Measurements from ENCODE around the gene CEP152.

The CEP152 gene

DNA sequence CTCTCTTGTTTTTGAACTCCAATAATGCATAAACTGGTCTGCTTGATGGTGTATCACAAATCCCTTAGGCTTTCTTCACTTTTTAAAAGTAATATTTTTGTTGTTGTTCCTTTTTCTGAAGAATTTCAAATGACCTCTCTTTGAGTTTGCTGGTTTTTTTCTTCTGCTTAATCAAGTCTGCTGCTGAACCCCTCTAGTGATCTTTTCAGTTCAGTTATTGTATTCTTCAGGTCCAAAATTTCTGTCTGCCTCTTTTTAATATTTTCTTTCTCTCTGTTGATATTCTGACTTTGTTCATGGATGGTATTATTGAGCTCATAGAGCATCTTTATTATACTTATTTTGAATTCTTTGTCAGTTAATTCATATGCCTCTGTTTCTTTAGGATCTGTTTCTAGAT is 21.8 kb upstream of the CEP152 start:
- DNase-seq (ENCODE audit: low read depth) = no peak
- no peak overlapping the region for H3K4me3 ChIP-seq (ENCODE audit: control insufficient read depth, low read depth, low read length)
- TF ChIP-seq, protein P1, sequence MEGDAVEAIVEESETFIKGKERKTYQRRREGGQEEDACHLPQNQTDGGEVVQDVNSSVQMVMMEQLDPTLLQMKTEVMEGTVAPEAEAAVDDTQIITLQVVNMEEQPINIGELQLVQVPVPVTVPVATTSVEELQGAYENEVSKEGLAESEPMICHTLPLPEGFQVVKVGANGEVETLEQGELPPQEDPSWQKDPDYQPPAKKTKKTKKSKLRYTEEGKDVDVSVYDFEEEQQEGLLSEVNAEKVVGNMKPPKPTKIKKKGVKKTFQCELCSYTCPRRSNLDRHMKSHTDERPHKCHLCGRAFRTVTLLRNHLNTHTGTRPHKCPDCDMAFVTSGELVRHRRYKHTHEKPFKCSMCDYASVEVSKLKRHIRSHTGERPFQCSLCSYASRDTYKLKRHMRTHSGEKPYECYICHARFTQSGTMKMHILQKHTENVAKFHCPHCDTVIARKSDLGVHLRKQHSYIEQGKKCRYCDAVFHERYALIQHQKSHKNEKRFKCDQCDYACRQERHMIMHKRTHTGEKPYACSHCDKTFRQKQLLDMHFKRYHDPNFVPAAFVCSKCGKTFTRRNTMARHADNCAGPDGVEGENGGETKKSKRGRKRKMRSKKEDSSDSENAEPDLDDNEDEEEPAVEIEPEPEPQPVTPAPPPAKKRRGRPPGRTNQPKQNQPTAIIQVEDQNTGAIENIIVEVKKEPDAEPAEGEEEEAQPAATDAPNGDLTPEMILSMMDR (IDR thresholded peaks at IDR 0.05; ENCODE audit: control insufficient read depth, insufficient read depth, low read depth, low read length, missing control alignments) = no peak

DNA sequence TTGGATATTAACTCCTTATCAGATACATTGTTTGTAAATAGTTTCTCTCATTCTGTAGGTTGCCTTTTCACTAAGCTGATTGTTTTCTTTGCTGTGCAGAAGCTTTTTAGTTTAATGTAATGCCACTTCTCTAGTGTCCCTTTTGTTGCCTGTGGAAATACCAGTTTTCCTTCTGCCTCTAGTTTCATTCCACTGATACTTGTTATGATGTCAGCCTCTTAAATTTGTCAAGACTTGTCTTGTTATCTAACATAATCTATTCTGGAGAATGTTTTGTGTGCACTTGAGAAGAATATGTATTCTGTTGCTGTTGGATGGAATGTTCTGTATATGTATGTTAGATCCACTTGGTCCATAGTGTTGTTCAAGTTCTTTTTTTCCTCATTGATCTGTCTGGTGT is 18.0 kb upstream of the CEP152 start:
- no peak for DNase-seq (ENCODE audit: low read depth)
- TF ChIP-seq, protein P1 (IDR thresholded peaks at IDR 0.05; ENCODE audit: control insufficient read depth, insufficient read depth, low read depth, low read length, missing control alignments) = no peak
- H3K4me3 ChIP-seq (ENCODE audit: control insufficient read depth, low read depth, low read length) = no peak overlapping the region

DNA sequence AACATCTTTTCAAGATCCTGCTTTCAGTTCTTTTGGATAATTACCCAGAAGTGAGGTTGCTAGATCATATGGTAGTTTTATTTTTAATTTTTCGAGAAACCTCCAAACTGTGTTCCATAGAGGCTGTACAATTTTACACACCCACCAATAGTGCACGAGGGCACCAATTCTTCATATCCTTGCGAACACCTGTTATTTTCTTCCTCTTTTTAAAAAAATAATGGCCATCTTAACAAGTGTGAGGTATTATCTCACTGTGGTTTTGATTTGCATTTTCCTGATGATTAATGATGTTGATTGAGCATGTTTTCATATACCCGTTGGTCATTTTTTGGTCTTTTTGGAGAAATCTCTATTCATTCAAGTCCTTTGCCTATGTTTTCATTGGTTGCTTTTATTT is 17.6 kb upstream of the CEP152 start:
- H3K4me3 ChIP-seq (ENCODE audit: control insufficient read depth, low read depth, low read length) = no peak overlapping the region
- no peak for DNase-seq (ENCODE audit: low read depth)
- TF ChIP-seq, protein P1 (IDR thresholded peaks at IDR 0.05; ENCODE audit: control insufficient read depth, insufficient read depth, low read depth, low read length, missing control alignments) = no peak

DNA sequence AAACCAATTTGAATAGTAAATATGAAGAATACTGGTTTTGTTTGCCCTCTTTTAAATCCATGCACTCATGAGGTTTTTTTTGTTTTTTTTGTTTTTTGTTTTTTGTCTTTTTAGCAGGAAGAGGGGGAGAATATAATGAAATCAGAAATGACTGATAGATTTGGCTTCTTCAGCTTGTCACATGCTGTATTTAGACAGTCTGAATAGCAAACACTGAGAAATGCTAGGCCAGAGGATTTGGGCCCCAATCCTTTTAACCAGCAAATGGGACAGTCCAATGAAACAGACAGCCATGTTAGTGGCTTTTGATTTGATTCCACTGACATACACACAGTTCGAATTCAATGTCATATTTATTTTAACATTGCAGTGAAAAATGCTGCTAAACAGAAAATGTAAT is 14.2 kb upstream of the CEP152 start:
- DNase-seq (ENCODE audit: low read depth) = no peak
- no peak overlapping the region for H3K4me3 ChIP-seq (ENCODE audit: control insufficient read depth, low read depth, low read length)
- TF ChIP-seq, protein P1 (IDR thresholded peaks at IDR 0.05; ENCODE audit: control insufficient read depth, insufficient read depth, low read depth, low read length, missing control alignments) = no peak

DNA sequence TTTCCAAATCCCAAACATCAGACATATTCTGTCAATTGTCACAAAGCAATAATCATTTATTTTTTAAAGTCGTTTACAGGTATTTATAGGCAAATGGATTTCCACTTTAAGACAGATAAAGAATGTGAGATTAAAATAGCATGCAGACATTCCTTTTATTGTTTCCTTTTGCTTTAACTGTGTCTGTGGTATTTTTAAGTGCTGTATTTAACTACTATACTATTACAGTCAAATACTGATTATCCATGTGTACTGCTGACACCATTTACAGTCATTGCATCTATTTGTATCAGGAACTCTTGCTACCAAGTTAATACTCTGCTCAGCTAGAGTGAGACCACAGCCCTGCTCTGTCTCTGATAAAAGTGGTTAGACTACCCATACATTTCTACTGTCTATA is 12.8 kb upstream of the CEP152 start:
- no peak overlapping the region for H3K4me3 ChIP-seq (ENCODE audit: control insufficient read depth, low read depth, low read length)
- no peak for DNase-seq (ENCODE audit: low read depth)
- TF ChIP-seq, protein P1 (IDR thresholded peaks at IDR 0.05; ENCODE audit: control insufficient read depth, insufficient read depth, low read depth, low read length, missing control alignments) = no peak

DNA sequence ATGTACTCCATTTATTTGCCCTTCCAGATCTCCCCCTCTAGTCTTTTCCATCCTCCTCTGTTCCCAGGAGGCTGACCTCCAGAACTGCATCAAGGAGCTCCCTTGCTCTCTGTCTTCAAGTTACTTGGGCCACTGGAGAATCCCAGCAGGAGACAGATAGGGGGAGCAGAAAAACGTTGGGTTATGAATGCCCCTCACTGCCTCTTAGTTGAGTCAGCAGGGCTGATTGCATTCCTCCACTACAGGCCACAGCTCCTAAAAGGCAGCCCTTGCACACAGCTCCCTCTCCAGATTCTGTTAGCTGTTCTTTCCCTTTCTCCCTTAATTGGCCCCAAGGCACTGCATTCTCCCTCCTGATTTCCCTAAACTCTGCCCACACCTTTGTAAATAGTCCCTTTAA is 12.4 kb upstream of the CEP152 start:
- no peak overlapping the region for H3K4me3 ChIP-seq (ENCODE audit: control insufficient read depth, low read depth, low read length)
- TF ChIP-seq, protein P1 (IDR thresholded peaks at IDR 0.05; ENCODE audit: control insufficient read depth, insufficient read depth, low read depth, low read length, missing control alignments) = peak; percentile 21
- no peak for DNase-seq (ENCODE audit: low read depth)

DNA sequence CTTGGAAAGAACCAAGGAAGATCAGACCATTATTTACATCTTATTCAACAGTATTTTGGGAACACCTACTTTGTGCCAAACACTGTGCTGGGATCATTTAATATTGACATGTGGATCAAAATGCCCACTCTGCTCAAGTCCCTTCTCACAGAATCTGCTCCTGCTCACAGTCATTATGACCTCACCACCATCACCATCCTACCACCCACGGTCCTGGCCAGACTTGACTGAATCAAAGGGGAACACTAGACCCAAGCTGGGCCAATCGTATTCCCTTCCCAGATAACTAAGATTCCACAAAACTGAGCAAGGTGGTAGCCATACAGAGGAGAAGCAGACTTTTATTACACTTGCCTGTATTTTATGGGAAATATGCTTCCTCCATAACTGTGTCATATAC is 3.4 kb upstream of the CEP152 start:
- no peak overlapping the region for H3K4me3 ChIP-seq (ENCODE audit: control insufficient read depth, low read depth, low read length)
- no peak for DNase-seq (ENCODE audit: low read depth)
- TF ChIP-seq, protein P1 (IDR thresholded peaks at IDR 0.05; ENCODE audit: control insufficient read depth, insufficient read depth, low read depth, low read length, missing control alignments) = no peak

Data from AG09309 (cell line).